IMR-90 (cell line): ENCODE data around the gene SPTLC1. TPM values are rescaled to one million over a fixed set of nuclear protein-coding genes. Genes with fewer than 3 reads are reported as not detected.
"Not testable (repeated sequence)": the region's sequence is repeated elsewhere in the genome, so short reads cannot be mapped to it uniquely, and the experiment has no call there.

Experiments
- ATAC-seq: fragments of 200-7000 bp; cut with Tn5 transposase; 2 replicates; pipeline ENCODE4 v1.9.1; 2020; ENCODE audit warnings: low read depth, mild to moderate bottlenecking, moderate library complexity
- BruUV-seq: library from RNA; stranded (reverse); fragments of 400-500 nt; replicated peaks from 2 replicates; lab custom pipeline; 2021; lab: Mats Ljungman, UMichigan
- CTCF ChIA-PET: fragments of 300-600 bp; formaldehyde crosslinking; extraction: SDS; loops from one replicate; lab custom pipeline; 2021; ENCODE audit warnings: antibody characterized with exemption; lab: Yijun Ruan, JAX
- POLR2A ChIA-PET: fragments of 300-600 bp; sonication (Branson Sonifier 250); formaldehyde crosslinking; loops from one replicate; lab custom pipeline; 2022; ENCODE audit warnings: antibody characterized with exemption; ENCODE audit not compliant: unreplicated experiment; lab: Charles Lee
- DNase-seq: peaks from one replicate; pipeline ENCODE4 v3.0.0; 2013
- H2AFZ ChIP-seq: replicated peaks from 2 replicates; pipeline ENCODE3; 2013; ENCODE audit warnings: low read length, mild to moderate bottlenecking; ENCODE audit not compliant: poor library complexity
- H2AK5ac ChIP-seq: 2 replicates; pipeline ENCODE4 v1.6.1; 2013; ENCODE audit warnings: low read depth, low read length, inconsistent platforms
- H2AK9ac ChIP-seq: replicated peaks from 2 replicates; pipeline ENCODE3; 2013; ENCODE audit warnings: mild to moderate bottlenecking, low read depth, low read length, moderate library complexity; ENCODE audit not compliant: poor library complexity
- H2BK120ac ChIP-seq: 2 replicates; pipeline ENCODE4 v1.6.1; 2013; ENCODE audit warnings: low read depth, low read length, inconsistent platforms
- H2BK15ac ChIP-seq: 3 replicates; pipeline ENCODE4 v1.6.1; 2013; ENCODE audit warnings: low read depth, low read length, inconsistent platforms
- H2BK20ac ChIP-seq: 2 replicates; pipeline ENCODE4 v1.6.1; 2013; ENCODE audit warnings: low read depth, mild to moderate bottlenecking, inconsistent platforms, low read length, moderate library complexity
- H2BK5ac ChIP-seq: 2 replicates; pipeline ENCODE4 v1.6.1; 2013; ENCODE audit warnings: mild to moderate bottlenecking, low read depth, low read length, inconsistent platforms; ENCODE audit not compliant: poor library complexity, severe bottlenecking
- H3K14ac ChIP-seq: replicated peaks from 2 replicates; pipeline ENCODE4 v1.6.1; 2013; ENCODE audit warnings: low read depth, low read length, inconsistent platforms
- H3K18ac ChIP-seq: 2 replicates; pipeline ENCODE4 v1.6.1; 2013; ENCODE audit warnings: low read depth, low read length, control low read depth
- H3K23ac ChIP-seq: 2 replicates; pipeline ENCODE4 v1.6.1; 2013; ENCODE audit warnings: low read depth, low read length, inconsistent platforms
- H3K27ac ChIP-seq: 2 replicates; pipeline ENCODE4 v1.5.1; 2013; ENCODE audit warnings: mild to moderate bottlenecking, control low read depth, low read length; ENCODE audit not compliant: insufficient read depth
- H3K27me3 ChIP-seq: 2 replicates; pipeline ENCODE4 v1.6.1; 2013; ENCODE audit warnings: low read length; ENCODE audit not compliant: control insufficient read depth, insufficient read depth
- H3K36me3 ChIP-seq: 2 replicates; pipeline ENCODE4 v1.6.1; 2013; ENCODE audit warnings: low read length, mixed read lengths; ENCODE audit not compliant: control insufficient read depth, insufficient read depth
- H3K4ac ChIP-seq: 2 replicates; pipeline ENCODE4 v1.6.1; 2013; ENCODE audit warnings: low read depth, low read length, inconsistent platforms
- H3K4me1 ChIP-seq: 2 replicates; pipeline ENCODE4 v1.6.1; 2013; ENCODE audit warnings: low read length, mixed read lengths; ENCODE audit not compliant: control insufficient read depth, insufficient read depth
- H3K4me2 ChIP-seq: 2 replicates; pipeline ENCODE4 v1.6.1; 2013; ENCODE audit warnings: low read depth, mild to moderate bottlenecking, control low read depth, low read length, moderate library complexity
- H3K4me3 ChIP-seq: 2 replicates; pipeline ENCODE4 v1.5.1; 2013; ENCODE audit warnings: low read depth, mild to moderate bottlenecking, control low read depth, low read length, moderate library complexity; ENCODE audit not compliant: insufficient read depth
- H3K56ac ChIP-seq: 2 replicates; pipeline ENCODE4 v1.6.1; 2013; ENCODE audit warnings: low read length, inconsistent platforms; ENCODE audit not compliant: insufficient read depth; ENCODE audit errors: extremely low read depth
- H3K79me1 ChIP-seq, 2 experiments: 2 replicates each; pipeline ENCODE4 v1.6.1; 2013; ENCODE audit warnings: low read length in 2 of 2, inconsistent platforms in 1 of 2, low read depth in 1 of 2
- H3K9ac ChIP-seq: 2 replicates; pipeline ENCODE4 v1.6.1; 2013; ENCODE audit warnings: low read depth, low read length, control low read depth
- H3K9me1 ChIP-seq: 2 replicates; pipeline ENCODE4 v1.6.1; 2013; ENCODE audit warnings: low read length, inconsistent platforms; ENCODE audit not compliant: insufficient read depth
- H3K9me3 ChIP-seq: 2 replicates; pipeline ENCODE4 v1.6.1; 2013; ENCODE audit warnings: low read length; ENCODE audit not compliant: control insufficient read depth, insufficient read depth
- H4K20me1 ChIP-seq: 2 replicates; pipeline ENCODE4 v1.6.1; 2013; ENCODE audit warnings: low read length, inconsistent platforms; ENCODE audit not compliant: insufficient read depth
- H4K5ac ChIP-seq: 2 replicates; pipeline ENCODE4 v1.6.1; 2013; ENCODE audit warnings: mild to moderate bottlenecking, low read depth, low read length, control low read depth
- H4K8ac ChIP-seq, 2 experiments: 2 replicates each; pipeline ENCODE4 v1.6.1; 2013; ENCODE audit warnings: low read depth in 2 of 2, low read length in 2 of 2, control low read depth in 1 of 2, inconsistent platforms in 1 of 2
- H4K91ac ChIP-seq: 2 replicates; pipeline ENCODE4 v1.6.1; 2013; ENCODE audit warnings: low read depth, low read length, inconsistent platforms; ENCODE audit not compliant: insufficient read depth
- MAZ ChIP-seq: IDR thresholded peaks from 2 replicates; pipeline ENCODE4 v1.6.1; 2012; ENCODE audit warnings: low read depth, mild to moderate bottlenecking, low read length, improper control_type of control experiment, moderate library complexity, borderline replicate concordance
- NFE2L2 ChIP-seq: fragments of 150-350 bp; IDR thresholded peaks from 2 replicates; pipeline ENCODE4 v1.6.1; 2016; ENCODE audit warnings: low read depth, mild to moderate bottlenecking, low read length
- WGBS, 2 experiments: methylation state at CpG; one replicate each; pipeline versions ENCODE4 v1.1.5 to v1.1.7; 2013; ENCODE audit warnings: missing lambda C conversion rate in 2 of 2; ENCODE audit not compliant: insufficient read length in 1 of 2; ENCODE audit errors: extremely low coverage in 2 of 2; 5-methylcytosine and 5-hydroxymethylcytosine counted together
- dilution Hi-C: fragments of 300-500 bp; cut with HindIII; formaldehyde crosslinking; loops from one replicate; pipeline ENCODE4 v1.14.3; 2018; ENCODE audit warnings: low sequenced_read_pairs; ENCODE audit not compliant: unreplicated experiment
- in situ Hi-C: fragments of 300-500 bp; cut with MboI; formaldehyde crosslinking; loops from 3 replicates; pipeline ENCODE4 v1.14.3; 2019; ENCODE audit warnings: low sequenced_read_pairs, inconsistent platforms, mixed read lengths
- intact Hi-C: fragments of 100-400 bp; cut with micrococcal nuclease; formaldehyde crosslinking; loops from 2 replicates; pipeline ENCODE4 v1.10.0; 2022
- polyA plus RNA-seq, 3 experiments: library from polyadenylated mRNA; depleted of rRNA; stranded (reverse); fragments of >200 nt; gene quantifications; 2 replicates each; pipeline ENCODE4 v1.2.3, GENCODE V29; 2012; ENCODE audit warnings: low replicate concordance in 1 of 3
- total RNA-seq: library from RNA; depleted of rRNA; stranded (reverse); fragments of >200 nt; gene quantifications from 2 replicates; pipeline ENCODE4 v1.2.3, GENCODE V29; 2012

The SPTLC1 gene
- total and polyA plus RNA-seq, 2 of the 4 experiments (the other 2 are of a cell fraction), result 65.7 to 92.7 TPM

DNA sequence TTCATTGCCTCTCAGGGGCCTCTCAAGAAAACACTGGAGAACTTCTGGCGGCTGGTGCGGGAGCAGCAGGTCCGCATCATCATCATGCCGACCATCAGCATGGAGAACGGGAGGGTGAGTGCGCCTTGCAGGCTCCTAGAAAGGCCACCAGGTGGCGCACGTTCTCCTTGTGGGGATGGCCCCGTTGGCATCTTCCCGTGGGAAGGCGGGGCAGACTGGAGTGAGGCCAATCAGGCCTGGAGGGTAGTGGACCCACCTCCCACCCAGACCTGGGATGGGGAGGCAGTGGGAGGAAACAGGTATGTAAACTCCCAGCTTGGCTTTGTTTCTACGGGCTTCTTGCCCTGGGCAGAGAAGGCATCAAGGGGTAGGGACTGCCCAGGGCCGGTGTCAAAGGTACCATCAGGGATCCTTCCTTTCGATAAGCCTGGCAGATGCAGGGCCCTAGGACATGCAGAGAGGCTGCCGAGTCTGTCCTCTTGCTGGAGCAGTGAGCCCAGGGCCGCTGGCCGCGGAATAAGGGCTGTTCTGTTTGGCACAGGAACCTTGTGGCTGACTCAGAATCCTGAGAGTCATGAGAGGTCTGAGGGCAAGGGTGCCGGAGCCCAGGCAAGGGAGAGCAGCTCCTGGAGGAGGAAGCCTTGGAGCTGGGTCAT lies 18.9 kb upstream of the SPTLC1 start (continued):
- TF ChIP-seq MAZ (peak; percentile 58; the same call in 1 of the 2 replicates), NFE2L2 (no peak)

DNA sequence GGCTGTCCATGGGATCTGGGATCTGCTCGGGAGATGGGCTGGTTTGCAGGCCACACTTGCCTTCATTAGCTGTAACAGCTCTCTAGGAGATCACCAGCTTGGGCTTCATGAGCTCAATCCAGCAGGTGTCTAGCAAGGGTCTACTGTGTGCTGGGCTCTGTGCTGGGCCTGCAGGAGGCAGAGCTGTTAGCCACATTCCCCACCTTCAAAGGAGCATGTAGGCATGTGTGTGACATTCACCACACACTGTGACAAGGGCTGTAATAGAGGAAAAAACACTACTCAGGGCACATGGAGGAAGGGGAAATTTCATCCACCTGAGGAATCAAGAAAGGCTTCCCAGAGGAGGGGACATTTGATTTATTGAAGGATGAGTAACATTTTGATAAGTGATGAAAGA lies 17.7 kb upstream of the SPTLC1 start:
- H3K23ac ChIP-seq, ATAC-seq, H4K8ac ChIP-seq, POLR2A ChIA-PET, H2BK5ac ChIP-seq, H3K4me2 ChIP-seq, H3K4me1 ChIP-seq, DNase-seq, H4K5ac ChIP-seq, intact Hi-C loops, H4K91ac ChIP-seq, H3K36me3 ChIP-seq, H3K79me1 ChIP-seq, H4K20me1 ChIP-seq, H3K9me1 ChIP-seq, H2AK9ac ChIP-seq, H2AFZ ChIP-seq, H3K9ac ChIP-seq, dilution Hi-C loops, H2BK20ac ChIP-seq, H3K14ac ChIP-seq, H3K4ac ChIP-seq, H3K9me3 ChIP-seq, H3K27me3 ChIP-seq, H3K4me3 ChIP-seq, CTCF ChIA-PET, H3K56ac ChIP-seq, H2BK15ac ChIP-seq, BruUV-seq, H2BK120ac ChIP-seq, H3K27ac ChIP-seq, H3K18ac ChIP-seq: not testable (repeated sequence)
- 0 out of 2 replicates have a peak overlapping the region, but pooled peaks have one; percentile 8 for H2AK5ac ChIP-seq
- no CpG with 5 or more reads among the region's 1 CpG for WGBS, 2 experiments
- in situ Hi-C loops, result loop anchor here (10.0 kb wide), 3 partner anchors 162 to 502 kb away; partner anchors contain the start of gene IARS1
